Fibroblast of skin of abdomen (primary cell): ENCODE data around the gene CIAO2B.

Source experiments
- DNase-seq: peaks from one replicate; pipeline ENCODE4 v3.0.0-alpha.2; 2013

Gene CIAO2B

GRCh38 chr16:66885491-66885890 lies 48.7 kb downstream of the CIAO2B start:
- no peak for DNase-seq

DNA sequence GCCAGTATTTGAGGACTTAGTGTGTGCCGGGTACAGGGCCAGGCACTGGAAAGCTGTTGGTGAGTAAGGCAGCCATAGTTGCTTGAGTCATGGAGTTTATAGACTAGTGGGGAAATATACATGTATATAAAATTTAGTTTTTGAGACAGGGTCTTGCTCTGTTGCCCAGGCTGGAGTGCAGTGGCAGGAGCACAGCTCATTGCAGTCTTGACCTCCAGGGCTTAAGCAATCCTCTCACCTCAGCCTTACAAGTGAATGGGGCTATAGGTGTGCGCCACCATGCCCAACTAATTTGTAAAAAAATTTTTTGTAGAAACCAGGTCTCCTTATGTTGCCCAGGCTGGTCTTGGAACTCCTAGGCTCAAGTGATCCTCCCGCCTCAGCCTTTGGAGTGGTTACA lies 51.5 kb downstream of the CIAO2B start:
- DNase-seq: no peak
